ENCODE data around the gene FGD3. TPM values are rescaled to one million over a fixed set of nuclear protein-coding genes. Genes with fewer than 3 reads are reported as not detected.

The FGD3 gene
- total and polyA plus RNA-seq, 2 of the 8 experiments (the other 6 are each of a cell fraction or from before 2014, with no cell fraction given), result 1.4 to 1.9 TPM

DNA sequence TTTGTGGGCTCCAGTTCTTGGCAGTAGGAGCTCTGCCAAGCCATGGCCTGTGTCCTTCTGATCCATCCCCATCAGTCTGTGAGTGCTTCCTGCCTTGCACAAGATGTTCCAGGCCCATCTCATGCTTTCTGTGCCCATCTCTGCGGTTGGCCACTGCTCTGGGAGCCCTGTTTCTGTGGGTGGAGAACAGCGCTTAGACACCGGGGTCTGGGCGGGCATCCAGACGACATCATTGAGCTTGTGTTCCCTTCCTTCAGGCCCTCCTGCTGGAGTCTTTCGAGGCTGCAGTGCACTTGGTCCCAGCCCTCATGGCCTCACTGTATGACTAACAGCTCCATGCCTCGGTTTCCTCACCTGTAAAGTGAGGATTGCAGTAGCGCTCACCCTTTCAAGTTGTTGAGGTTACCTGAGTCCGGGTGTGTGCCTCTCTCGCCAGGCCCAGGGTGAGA lies 133.8 kb downstream of the FGD3 start:
- Histone ChIP-seq H3K23me2 (ENCODE audit: low read depth, low read length) (no peaks in the 10 kb centered on the region), H3K23ac (ENCODE audit: insufficient read length) (no peak overlapping the region), H4K5ac (ENCODE audit: insufficient read length, low read depth, low read length) (no peak overlapping the region), H3K4me1 (replicated peaks in 1 of 4; ENCODE audit: control insufficient read depth in 3 of 4, insufficient read depth in 4 of 4, low read length in 3 of 4) (no peaks in the 10 kb centered on the region; a peak in 1 of 7 replicates), H4K8ac (ENCODE audit: extremely low read depth, insufficient read depth, low read length) (no peak overlapping the region), H3K4me2 (ENCODE audit: insufficient read depth in 1 of 2, low read depth in 2 of 2, low read length in 2 of 2) (no peak overlapping the region), H3K9ac (replicated peaks in 1 of 4; ENCODE audit: extremely low read depth in 1 of 4, low read depth in 3 of 4, low read length in 3 of 4) (no peak overlapping the region), H4K91ac (replicated peaks; ENCODE audit: insufficient read length, low read length) (no peak overlapping the region), H2BK12ac (ENCODE audit: low read depth, low read length) (no peak overlapping the region), H2AK5ac (ENCODE audit: low read depth, low read length) (0 out of 2 replicates have a peak overlapping the region, but pooled peaks have one; percentile 53), H3K9me3 (ENCODE audit: insufficient read depth in 2 of 2, low read depth in 1 of 2, low read length in 1 of 2) (peaks cover 4% of the 10 kb centered on the region in 2 experiments; a peak in 1 of 4 replicates), H2BK120ac (replicated peaks; ENCODE audit: low read depth, low read length) (no peak overlapping the region), H3K56ac (replicated peaks; ENCODE audit: insufficient read length, low read depth, low read length) (no peak overlapping the region), H2AFZ (ENCODE audit: low read length) (no peak overlapping the region), H3K4me3 (ENCODE audit: extremely low read depth in 1 of 4, insufficient read depth in 2 of 4, low read depth in 3 of 4, low read length in 4 of 4) (no peak overlapping the region), H2BK5ac (ENCODE audit: low read depth, low read length) (no peak overlapping the region), H3K27me3 (replicated peaks in 1 of 4; ENCODE audit: control insufficient read depth in 3 of 4, extremely low read depth in 1 of 4, insufficient read depth in 3 of 4, low read length in 3 of 4) (no peaks in the 10 kb centered on the region), H3K18ac (ENCODE audit: extremely low read depth, low read length) (no peak overlapping the region), H3K79me2 (ENCODE audit: control insufficient read depth in 1 of 2, insufficient read depth in 2 of 2, low read length in 2 of 2) (no peaks in the 10 kb centered on the region), H2BK15ac (ENCODE audit: low read length) (no peak overlapping the region), H4K20me1 (replicated peaks in 1 of 2; ENCODE audit: control insufficient read depth in 1 of 2, insufficient read depth in 2 of 2, low read length in 2 of 2) (no peaks in the 10 kb centered on the region), H3K4ac (replicated peaks; ENCODE audit: insufficient read length, low read depth, low read length) (no peak overlapping the region), H2BK20ac (ENCODE audit: low read length) (no peak overlapping the region), H3K27ac (ENCODE audit: low read depth, low read length) (no peak overlapping the region), H3K14ac (ENCODE audit: insufficient read length) (no peak overlapping the region), H3K79me1 (ENCODE audit: low read depth, low read length) (no peaks in the 10 kb centered on the region), H3K36me3 (ENCODE audit: control insufficient read depth in 2 of 4, insufficient read depth in 4 of 4, low read length in 3 of 4) (no peaks in the 10 kb centered on the region)
- WGBS, 2 experiments (ENCODE audit: extremely low coverage in 1 of 2, insufficient coverage in 1 of 2, insufficient read length in 1 of 2, insufficient replicate concordance in 2 of 2, low coverage in 1 of 2, low lambda C conversion rate in 2 of 2, missing lambda C conversion rate in 1 of 2), result 90% methylated on average over 10 of the region's 10 CpGs; no CpG with 5 or more reads in 1 of the 2 experiments
- FAIRE-seq (no peak), DNase-seq (ENCODE audit: low read depth in 1 of 2, low spot score in 2 of 2) (no peak)
- ChIA-PET CTCF (ENCODE audit: partially characterized antibody) (interaction anchor here (0.7 to 1.6 kb wide), 4 partner anchors 9 to 78 kb away, joined by 3 to 13 read pairs (median 3); no protein-coding TSS in a partner anchor), POLR2A (ENCODE audit: partially characterized antibody) (no interaction called here)
- TF ChIP-seq SIN3A (conservative IDR thresholded peaks at IDR 0.05 in 1 of 2, IDR thresholded peaks at IDR 0.05 in 1 of 2; ENCODE audit: low read depth in 1 of 2, low read length in 2 of 2) (no peak), RBBP5 (IDR thresholded peaks at IDR 0.05; ENCODE audit: borderline replicate concordance, low read depth, low read length) (no peak), TAF1 (IDR thresholded peaks at IDR 0.05; ENCODE audit: low read depth, low read length) (no peak), YY1 (IDR thresholded peaks at IDR 0.05; ENCODE audit: low read depth, low read length) (no peak), ASH2L (IDR thresholded peaks at IDR 0.05; ENCODE audit: low read length) (no peak), BACH1 (IDR thresholded peaks at IDR 0.05; ENCODE audit: low read length) (no peak), TCF12 (IDR thresholded peaks at IDR 0.05; ENCODE audit: low read depth, low read length) (no peak), GABPA (IDR thresholded peaks at IDR 0.05; ENCODE audit: borderline replicate concordance, insufficient read depth, low read length) (no peak), NANOG (IDR thresholded peaks at IDR 0.05; ENCODE audit: insufficient read depth, low read depth, low read length, poor library complexity, severe bottlenecking) (no peak), KDM5A (IDR thresholded peaks at IDR 0.05; ENCODE audit: low read length) (no peak), PHF8 (conservative IDR thresholded peaks at IDR 0.05; ENCODE audit: low read depth, low read length) (no peak), BRCA1 (IDR thresholded peaks at IDR 0.05; ENCODE audit: low read depth, low read length) (no peak), JUND (IDR thresholded peaks at IDR 0.05; ENCODE audit: low read length) (no peak)

Measured in H1 (cell line).